Fibroblast of lung (primary cell): ENCODE results near the gene ADH5.
"Not testable (repeated sequence)": the region's sequence is repeated elsewhere in the genome, so short reads cannot be mapped to it uniquely, and the experiment has no call there.

Experiments used
- EZH2 ChIP-seq: IDR thresholded peaks from 2 replicates; pipeline ENCODE4 v1.5.1; 2012; ENCODE audit warnings: low read length, control low read depth, mild to moderate bottlenecking; ENCODE audit errors: missing control alignments
- TF ChIP-seq, protein P1 (sequence below), 2 donors: IDR thresholded peaks in 1 of 2; conservative IDR thresholded peaks in 1 of 2; 1 replicate in 1 of 2; 2 replicates in 1 of 2; pipeline ENCODE4 v1.5.1; 2011 to 2012; ENCODE audit warnings: low read length in 2 of 2, control low read depth in 1 of 2, inconsistent platforms in 1 of 2, low read depth in 1 of 2, mild to moderate bottlenecking in 1 of 2

DNA sequence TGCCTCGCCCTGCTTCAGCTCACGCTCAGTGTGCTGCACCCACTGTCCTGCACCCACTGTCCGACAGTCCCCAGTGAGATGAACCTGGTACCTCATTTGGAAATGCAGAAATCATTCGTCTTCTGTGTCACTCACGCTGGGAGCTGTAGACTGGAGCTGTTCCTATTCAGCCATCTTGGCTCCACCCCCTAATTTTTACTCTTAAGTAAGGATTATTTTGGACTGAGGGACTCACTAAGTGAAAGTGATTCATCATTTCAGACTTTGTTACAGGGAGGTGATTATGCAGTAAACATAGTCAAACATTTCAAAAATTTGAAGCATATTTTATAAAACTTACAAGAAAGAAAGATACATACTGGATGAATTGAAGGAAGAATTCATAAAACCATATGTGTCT, 11.2 kb upstream of the ADH5 start:
- TF ChIP-seq, protein P1, sequence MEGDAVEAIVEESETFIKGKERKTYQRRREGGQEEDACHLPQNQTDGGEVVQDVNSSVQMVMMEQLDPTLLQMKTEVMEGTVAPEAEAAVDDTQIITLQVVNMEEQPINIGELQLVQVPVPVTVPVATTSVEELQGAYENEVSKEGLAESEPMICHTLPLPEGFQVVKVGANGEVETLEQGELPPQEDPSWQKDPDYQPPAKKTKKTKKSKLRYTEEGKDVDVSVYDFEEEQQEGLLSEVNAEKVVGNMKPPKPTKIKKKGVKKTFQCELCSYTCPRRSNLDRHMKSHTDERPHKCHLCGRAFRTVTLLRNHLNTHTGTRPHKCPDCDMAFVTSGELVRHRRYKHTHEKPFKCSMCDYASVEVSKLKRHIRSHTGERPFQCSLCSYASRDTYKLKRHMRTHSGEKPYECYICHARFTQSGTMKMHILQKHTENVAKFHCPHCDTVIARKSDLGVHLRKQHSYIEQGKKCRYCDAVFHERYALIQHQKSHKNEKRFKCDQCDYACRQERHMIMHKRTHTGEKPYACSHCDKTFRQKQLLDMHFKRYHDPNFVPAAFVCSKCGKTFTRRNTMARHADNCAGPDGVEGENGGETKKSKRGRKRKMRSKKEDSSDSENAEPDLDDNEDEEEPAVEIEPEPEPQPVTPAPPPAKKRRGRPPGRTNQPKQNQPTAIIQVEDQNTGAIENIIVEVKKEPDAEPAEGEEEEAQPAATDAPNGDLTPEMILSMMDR (conservative IDR thresholded peaks at IDR 0.05 in 1 of 2, IDR thresholded peaks at IDR 0.05 in 1 of 2; ENCODE audit: low read depth in 1 of 2, low read length in 2 of 2) = not testable (repeated sequence)
- TF ChIP-seq EZH2 = not testable (repeated sequence)
